OCI-LY3 (cell line): ENCODE results near the gene TENM4.

Experiments used
- EZH2phosphoT487 ChIP-seq: fragments of 200-600 bp; shearing (Covaris generic); IDR thresholded peaks from 2 replicates; pipeline ENCODE4 v1.6.1; 2018; ENCODE audit warnings: antibody characterized with exemption, mixed run types, low read depth
- TF ChIP-seq, protein P1 (sequence below): fragments of 200-600, 300-600 bp; sonication (generic); IDR thresholded peaks from 2 replicates; pipeline ENCODE4 v1.5.1; 2014; ENCODE audit warnings: antibody characterized with exemption, low read length, low read depth

DNA sequence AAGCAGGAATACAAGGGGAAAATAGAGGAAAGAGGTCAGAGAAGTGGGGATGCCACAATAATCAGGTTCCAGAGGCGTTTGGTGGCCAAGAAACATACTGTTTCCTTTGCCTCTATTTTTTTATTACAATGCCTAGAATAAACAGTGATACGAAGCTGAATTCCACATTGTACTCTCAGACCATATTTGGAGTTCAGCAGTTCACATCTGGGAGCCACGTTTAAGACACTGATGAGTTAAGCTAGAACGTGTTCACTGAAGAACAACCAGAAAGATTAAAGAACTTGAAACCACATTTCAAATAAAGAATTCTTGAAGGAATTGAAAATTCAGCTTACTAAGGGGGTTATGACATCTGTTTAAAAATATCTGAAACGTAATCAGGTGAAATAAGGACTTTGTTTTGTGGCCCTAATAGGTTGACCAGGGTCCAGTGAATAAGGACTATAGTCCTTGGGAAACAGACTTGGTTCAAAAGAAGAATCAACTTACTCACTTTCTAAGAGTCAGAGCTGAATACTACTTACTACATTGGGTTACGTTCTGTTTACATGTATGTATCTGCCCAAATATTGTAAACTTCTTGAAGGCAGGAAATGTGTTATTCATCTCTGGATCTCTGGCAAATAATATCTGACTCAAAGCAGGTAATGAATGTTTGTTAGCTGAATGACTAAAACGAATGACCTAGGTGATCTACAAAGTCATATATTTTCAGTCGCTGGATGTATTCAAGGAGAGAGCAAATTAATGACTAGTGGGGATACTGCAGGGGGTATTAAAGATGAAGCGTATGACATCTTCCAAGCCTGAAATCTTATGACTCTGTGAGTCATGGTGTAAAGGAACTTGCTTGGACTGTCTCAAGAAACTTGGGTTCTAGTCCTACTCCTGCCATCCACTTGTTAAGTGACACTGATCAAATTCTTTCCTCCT lies 619.2 kb downstream of the TENM4 start:
- TF ChIP-seq, protein P1, sequence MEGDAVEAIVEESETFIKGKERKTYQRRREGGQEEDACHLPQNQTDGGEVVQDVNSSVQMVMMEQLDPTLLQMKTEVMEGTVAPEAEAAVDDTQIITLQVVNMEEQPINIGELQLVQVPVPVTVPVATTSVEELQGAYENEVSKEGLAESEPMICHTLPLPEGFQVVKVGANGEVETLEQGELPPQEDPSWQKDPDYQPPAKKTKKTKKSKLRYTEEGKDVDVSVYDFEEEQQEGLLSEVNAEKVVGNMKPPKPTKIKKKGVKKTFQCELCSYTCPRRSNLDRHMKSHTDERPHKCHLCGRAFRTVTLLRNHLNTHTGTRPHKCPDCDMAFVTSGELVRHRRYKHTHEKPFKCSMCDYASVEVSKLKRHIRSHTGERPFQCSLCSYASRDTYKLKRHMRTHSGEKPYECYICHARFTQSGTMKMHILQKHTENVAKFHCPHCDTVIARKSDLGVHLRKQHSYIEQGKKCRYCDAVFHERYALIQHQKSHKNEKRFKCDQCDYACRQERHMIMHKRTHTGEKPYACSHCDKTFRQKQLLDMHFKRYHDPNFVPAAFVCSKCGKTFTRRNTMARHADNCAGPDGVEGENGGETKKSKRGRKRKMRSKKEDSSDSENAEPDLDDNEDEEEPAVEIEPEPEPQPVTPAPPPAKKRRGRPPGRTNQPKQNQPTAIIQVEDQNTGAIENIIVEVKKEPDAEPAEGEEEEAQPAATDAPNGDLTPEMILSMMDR = no peak
- no peak for TF ChIP-seq EZH2phosphoT487
